NCI-H1048 (cell line): ENCODE results near the gene CLIP2.
"Not testable (repeated sequence)": the region's sequence is repeated elsewhere in the genome, so short reads cannot be mapped to it uniquely, and the experiment has no call there.

Experiments used
- DNase-seq: peaks from one replicate; lab custom pipeline; 2025; lab: John Stamatoyannopoulos, UW

Gene CLIP2

GRCh38 chr7:74371381-74372341 lies 82.5 kb downstream of the CLIP2 start:
- DNase-seq, result no peak

- DNase-seq, result no peak
These were observed 83.4 kb downstream of the CLIP2 start for GRCh38 chr7:74372511-74373111.

- no peak for DNase-seq
These were observed 84.3 kb downstream of the CLIP2 start for GRCh38 chr7:74373536-74373935.

GRCh38 chr7:74375726-74376220 lies 86.6 kb downstream of the CLIP2 start:
- no peak for DNase-seq

- no peak for DNase-seq
These were observed 87.2 kb downstream of the CLIP2 start for GRCh38 chr7:74376256-74377036.

- no peak for DNase-seq
These were observed 90.7 kb downstream of the CLIP2 start for GRCh38 chr7:74379938-74380337.

GRCh38 chr7:74380720-74381119 lies 91.5 kb downstream of the CLIP2 start:
- no peak for DNase-seq

GRCh38 chr7:74384086-74384485 lies 94.9 kb downstream of the CLIP2 start:
- DNase-seq, result not testable (repeated sequence)

- not testable (repeated sequence) for DNase-seq
These were observed 95.6 kb downstream of the CLIP2 start for GRCh38 chr7:74384854-74385253.

- no peak for DNase-seq
These were observed 98.4 kb downstream of the CLIP2 start for GRCh38 chr7:74387606-74388005.

- DNase-seq, result no peak
These were observed 99.7 kb downstream of the CLIP2 start for GRCh38 chr7:74388880-74389415.

GRCh38 chr7:74393722-74394121 lies 104.5 kb downstream of the CLIP2 start:
- not testable (repeated sequence) for DNase-seq

- DNase-seq, result not testable (repeated sequence)
These were observed 105.4 kb downstream of the CLIP2 start for GRCh38 chr7:74394601-74395000.

- no peak for DNase-seq
These were observed 106.6 kb downstream of the CLIP2 start for GRCh38 chr7:74395745-74396311.

- DNase-seq, result no peak
These were observed 107.8 kb downstream of the CLIP2 start for GRCh38 chr7:74396993-74397392.

- DNase-seq, result no peak
These were observed 109.2 kb downstream of the CLIP2 start for GRCh38 chr7:74398426-74398825.

GRCh38 chr7:74399006-74399405 lies 109.8 kb downstream of the CLIP2 start:
- no peak for DNase-seq

GRCh38 chr7:74400420-74401136 lies 111.4 kb downstream of the CLIP2 start:
- DNase-seq, result no peak

GRCh38 chr7:74401137-74401859 lies 112.1 kb downstream of the CLIP2 start:
- DNase-seq, result peak; percentile 22

- not testable (repeated sequence) for DNase-seq
These were observed 113.5 kb downstream of the CLIP2 start for GRCh38 chr7:74402668-74403067.
